ENCODE results near the gene PRKCH.

- TF ChIP-seq POLR2A (IDR thresholded peaks at IDR 0.05) (no peak), CTCF (IDR thresholded peaks at IDR 0.05) (no peak), EP300 (IDR thresholded peaks at IDR 0.05) (no peak)
These were observed 219.6 kb downstream of the PRKCH start for GRCh38 chr14:61540931-61541330.
